ENCODE results near the gene C16orf46. TPM values are rescaled to one million over a fixed set of nuclear protein-coding genes. Genes with fewer than 3 reads are reported as not detected.

The C16orf46 gene, protein sequence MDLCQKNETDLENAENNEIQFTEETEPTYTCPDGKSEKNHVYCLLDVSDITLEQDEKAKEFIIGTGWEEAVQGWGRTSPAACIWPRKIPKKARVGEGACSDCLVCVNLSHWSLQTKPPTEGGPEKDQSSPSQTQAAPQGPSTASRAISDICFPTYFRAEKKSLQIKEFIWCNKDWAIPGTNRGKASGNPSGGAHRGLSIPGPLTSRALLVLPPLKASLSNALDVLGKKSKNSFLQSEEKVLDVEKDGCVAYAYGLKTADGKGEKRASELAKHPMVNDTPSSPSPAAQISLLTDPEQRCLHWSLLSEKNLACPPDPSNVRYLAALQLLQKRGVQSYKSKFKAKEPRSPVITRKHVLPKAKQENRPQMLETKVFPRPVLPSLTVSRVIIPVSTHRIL
- total RNA-seq (0.53 TPM in 1 of 2 replicates, not detected in the other), polyA plus RNA-seq (0.26 and 0.33 TPM in 2 replicates), polyA minus RNA-seq (2.2 TPM in 1 of 2 replicates, not detected in the other), Bru-seq, nascent RNA (percentile 30 among the genes with signal in this experiment), BruChase-seq, experiment 1, labeled RNA remaining after a 6-hour chase (percentile 77 among the genes with signal in this experiment), BruChase-seq, experiment 2, labeled RNA remaining after a 2-hour chase (percentile 61 among the genes with signal in this experiment)
- 0.19 and 0.41 TPM in 2 replicates for polyA plus RNA-seq (2011; cell fraction: cytosol; rRNA removed)
- 0.97 TPM in 1 of 2 replicates, not detected in the other for polyA plus RNA-seq (2011; cell fraction: nucleus; rRNA removed)
- 0.21 and 0.46 TPM in 2 replicates for polyA plus RNA-seq (2012)
- polyA minus RNA-seq (2011; cell fraction: cytosol; rRNA and poly(A)+ RNA removed), result not detected
- 0.58 TPM in 1 of 2 replicates, not detected in the other for polyA minus RNA-seq (2011; cell fraction: nucleus; rRNA and poly(A)+ RNA removed)
- long read RNA-seq, partial matches to known transcripts, result 0 of 1 reads
- long read RNA-seq, other reads (novel, unspliced or antisense), result 0 of 1 reads

DNA sequence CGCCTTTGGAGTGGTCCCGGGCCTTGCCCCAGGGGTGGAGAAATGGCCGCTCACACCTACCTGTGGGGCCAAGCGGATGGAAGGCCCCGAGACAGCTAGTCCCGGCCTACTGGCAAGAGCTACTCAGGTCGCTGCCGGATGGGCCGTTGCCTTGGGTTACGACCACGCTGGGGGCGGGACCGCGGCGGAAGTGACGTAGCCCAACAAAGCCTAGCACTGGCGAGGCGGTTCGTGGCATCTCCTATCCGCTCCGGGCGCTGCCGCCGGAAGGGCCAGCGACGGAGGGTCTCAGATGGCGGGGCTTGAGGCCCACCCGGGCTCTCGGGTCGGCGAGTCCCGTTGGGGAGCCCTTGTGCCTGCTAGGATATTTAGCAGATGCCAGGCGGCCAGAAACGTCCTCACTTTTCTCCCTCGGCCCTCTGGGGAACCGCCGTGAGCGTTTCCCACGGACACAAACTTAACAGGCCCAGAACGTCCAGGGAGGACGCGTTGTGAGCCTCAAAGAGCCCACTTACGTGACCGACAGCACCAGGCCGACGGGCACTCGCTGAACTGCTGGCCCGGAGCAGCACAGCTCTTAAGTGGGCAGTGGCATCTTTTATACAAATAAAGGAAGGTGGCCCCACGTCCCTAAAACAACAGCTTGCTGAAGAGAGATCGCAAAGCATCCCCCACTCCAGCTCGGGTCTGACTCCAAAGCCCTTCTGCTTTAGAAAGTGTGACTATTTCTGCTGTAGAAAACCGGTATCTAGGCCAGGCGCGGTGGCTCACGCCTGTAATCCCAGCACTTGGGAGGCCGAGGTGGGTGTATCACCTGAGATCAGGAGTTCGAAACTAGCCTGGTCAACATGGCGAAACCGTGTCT, at the start of gene C16orf46:
Gene C16orf46, minus strand, starts transcription at position 163 of the 865 bp plus-strand sequence. CDS start 13,283 bp downstream, outside the sequence.
- H3K9me3 ChIP-seq (replicated peaks; ENCODE audit: control insufficient read depth, insufficient read depth, low read length), result no peaks in the 10 kb centered on the region

More for the DNA sequence above, at the start of gene C16orf46:
- intact Hi-C loops (cut with micrococcal nuclease), result loop anchor here (1.0 kb wide), 3 partner anchors 19 to 237 kb away; partner anchors contain the start of genes ATMIN, GAN and GCSH
- TSS peak; percentile 90 for BruUV-seq (replicated peaks)
- Histone ChIP-seq H3K27ac (ENCODE audit: insufficient read depth, low read depth, low read length) (peak within 1 kb of the TSS; percentile 91), H3K4me1 (ENCODE audit: control insufficient read depth, extremely low read depth, insufficient read depth, low read length) (peaks cover 7% of the 10 kb centered on the region), H3K36me3 (ENCODE audit: control insufficient read depth in 2 of 2, extremely low read depth in 1 of 2, insufficient read depth in 2 of 2, low read length in 2 of 2) (no peaks in the 10 kb centered on the region), H3K27me3 (ENCODE audit: control insufficient read depth in 2 of 2, insufficient read depth in 2 of 2, low read length in 2 of 2) (no peaks in the 10 kb centered on the region), H3K79me2 (ENCODE audit: control insufficient read depth, insufficient read depth, low read length) (no peaks in the 10 kb centered on the region), H3K9me1 (replicated peaks; ENCODE audit: control insufficient read depth, extremely low read depth, insufficient read depth, low read length) (no peaks in the 10 kb centered on the region), H3K4me2 (ENCODE audit: insufficient read depth, low read length) (peak within 1 kb of the TSS; percentile 90), H4K20me1 (replicated peaks; ENCODE audit: control insufficient read depth, extremely low read depth, insufficient read depth, low read length) (no peaks in the 10 kb centered on the region), H3K4me3 (replicated peaks in 1 of 3; ENCODE audit: insufficient read depth in 1 of 3, low read depth in 1 of 3, low read length in 3 of 3) (peak within 1 kb of the TSS; percentile 48 to 52 (median 49)), H2AFZ (ENCODE audit: low read depth, low read length) (peak within 1 kb of the TSS; percentile 78), H3K9ac (replicated peaks; ENCODE audit: extremely low read depth, insufficient read depth, low read length) (peak within 1 kb of the TSS; percentile 93)
- dilution Hi-C loops (cut with MboI; ENCODE audit: extremely low pct_ligation_motif_present, low sequenced_read_pairs), result no loop called here
- ChIA-PET POLR2A (interaction anchor here (0.6 kb wide), 1 partner anchor 16 kb away, joined by 7 read pairs; no protein-coding TSS in a partner anchor), CTCF (interaction anchor here (1.1 to 2.5 kb wide), 3 partner anchors 17 to 153 kb away, joined by 3 to 25 read pairs (median 3); partner anchors contain the start of gene ATMIN)
- FAIRE-seq, result peak; percentile 97
- DNase-seq (ENCODE audit: low read depth, low spot score), result peak; percentile 97
- TF ChIP-seq, protein P1, sequence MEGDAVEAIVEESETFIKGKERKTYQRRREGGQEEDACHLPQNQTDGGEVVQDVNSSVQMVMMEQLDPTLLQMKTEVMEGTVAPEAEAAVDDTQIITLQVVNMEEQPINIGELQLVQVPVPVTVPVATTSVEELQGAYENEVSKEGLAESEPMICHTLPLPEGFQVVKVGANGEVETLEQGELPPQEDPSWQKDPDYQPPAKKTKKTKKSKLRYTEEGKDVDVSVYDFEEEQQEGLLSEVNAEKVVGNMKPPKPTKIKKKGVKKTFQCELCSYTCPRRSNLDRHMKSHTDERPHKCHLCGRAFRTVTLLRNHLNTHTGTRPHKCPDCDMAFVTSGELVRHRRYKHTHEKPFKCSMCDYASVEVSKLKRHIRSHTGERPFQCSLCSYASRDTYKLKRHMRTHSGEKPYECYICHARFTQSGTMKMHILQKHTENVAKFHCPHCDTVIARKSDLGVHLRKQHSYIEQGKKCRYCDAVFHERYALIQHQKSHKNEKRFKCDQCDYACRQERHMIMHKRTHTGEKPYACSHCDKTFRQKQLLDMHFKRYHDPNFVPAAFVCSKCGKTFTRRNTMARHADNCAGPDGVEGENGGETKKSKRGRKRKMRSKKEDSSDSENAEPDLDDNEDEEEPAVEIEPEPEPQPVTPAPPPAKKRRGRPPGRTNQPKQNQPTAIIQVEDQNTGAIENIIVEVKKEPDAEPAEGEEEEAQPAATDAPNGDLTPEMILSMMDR (IDR thresholded peaks at IDR 0.05; ENCODE audit: extremely low read depth in 1 of 2, insufficient read depth in 1 of 2, low read depth in 1 of 2, low read length in 2 of 2), result no peak
- TF ChIP-seq JUN (IDR thresholded peaks at IDR 0.05; ENCODE audit: borderline replicate concordance, insufficient read depth, insufficient read length, low read depth) (no peak), FOS (IDR thresholded peaks at IDR 0.05; ENCODE audit: borderline replicate concordance, insufficient read depth, low read length) (no peak), MYC (IDR thresholded peaks at IDR 0.05; ENCODE audit: low read depth, low read length) (no peak), POLR2AphosphoS5 (IDR thresholded peaks at IDR 0.05; ENCODE audit: insufficient read depth, low read depth, low read length) (peak; percentile 67), EZH2 (IDR thresholded peaks at IDR 0.05; ENCODE audit: borderline replicate concordance, low read depth, low read length, severe bottlenecking) (no peak), POLR2A (IDR thresholded peaks at IDR 0.05; ENCODE audit: low read depth, low read length) (peak; percentile 80), GATA2 (IDR thresholded peaks at IDR 0.05; ENCODE audit: insufficient read depth, insufficient read length, low read depth, low read length) (no peak)
- TF ChIP-seq, protein P2, sequence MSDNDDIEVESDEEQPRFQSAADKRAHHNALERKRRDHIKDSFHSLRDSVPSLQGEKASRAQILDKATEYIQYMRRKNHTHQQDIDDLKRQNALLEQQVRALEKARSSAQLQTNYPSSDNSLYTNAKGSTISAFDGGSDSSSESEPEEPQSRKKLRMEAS (IDR thresholded peaks at IDR 0.05; ENCODE audit: insufficient read depth, insufficient read length), result peak; percentile 35

Measured in endothelial cell of umbilical vein (primary cell).